HepG2 (cell line): ENCODE measurements around the gene POU2AF2. TPM values are rescaled to one million over a fixed set of nuclear protein-coding genes. Genes with fewer than 3 reads are reported as not detected.
A peak's percentile ranks its signal among the peaks of the same experiment; 100 is the strongest.

ENCODE experiments used
- ATM ChIP-seq: fragments of 450-650 bp; IDR thresholded peaks from 2 replicates; pipeline ENCODE4 v1.7.1; 2017; ENCODE audit warnings: mild to moderate bottlenecking, borderline replicate concordance
- CAMTA2 ChIP-seq: sonication (generic); formaldehyde crosslinking; IDR thresholded peaks from 2 replicates; pipeline ENCODE4 v1.4.0; 2020; ENCODE audit warnings: mild to moderate bottlenecking, missing genetic modification reagents, borderline replicate concordance
- FOXA1 ChIP-seq, 2 experiments: fragments of 450-650 bp in 1 of 2; sonication (generic) in 1 of 2; formaldehyde crosslinking in 1 of 2; IDR thresholded peaks; 2 replicates each; pipeline versions ENCODE4 v1.4.0 to v1.6.1; 2016 to 2020; ENCODE audit warnings: missing genetic modification reagents in 1 of 2
- HDAC2 ChIP-seq: sonication (generic); formaldehyde crosslinking; IDR thresholded peaks from 2 replicates; pipeline ENCODE4 v1.4.0; 2020; ENCODE audit warnings: missing genetic modification reagents
- JDP2 ChIP-seq: sonication (generic); formaldehyde crosslinking; IDR thresholded peaks from 2 replicates; pipeline ENCODE4 v1.8.1; 2022; ENCODE audit warnings: missing genetic modification reagents, borderline replicate concordance
- KDM6A ChIP-seq: IDR thresholded peaks from 2 replicates; pipeline ENCODE4 v1.6.1; 2016; ENCODE audit warnings: low read depth
- MBD4 ChIP-seq: IDR thresholded peaks from 2 replicates; pipeline ENCODE4 v1.6.1; 2012; ENCODE audit warnings: low read length, inconsistent platforms, borderline replicate concordance
- NCOR1 ChIP-seq: fragments of 200-600 bp; sonication (generic); IDR thresholded peaks from 2 replicates; pipeline ENCODE4 v1.7.0; 2017; ENCODE audit warnings: antibody characterized with exemption, low read length, borderline replicate concordance
- RBAK ChIP-seq: sonication (generic); formaldehyde crosslinking; IDR thresholded peaks from 2 replicates; pipeline ENCODE4 v1.5.1; 2020; ENCODE audit warnings: mild to moderate bottlenecking, missing genetic modification reagents
- XBP1 ChIP-seq: sonication (generic); formaldehyde crosslinking; IDR thresholded peaks from 2 replicates; pipeline ENCODE4 v1.5.0; 2020; ENCODE audit warnings: missing genetic modification reagents
- ZBTB3 ChIP-seq: sonication (generic); formaldehyde crosslinking; IDR thresholded peaks from 2 replicates; pipeline ENCODE4 v1.4.0; 2020; ENCODE audit warnings: low read depth, mild to moderate bottlenecking, moderate library complexity, missing genetic modification reagents, borderline replicate concordance
- ZNF33B ChIP-seq: sonication (generic); formaldehyde crosslinking; IDR thresholded peaks from 2 replicates; pipeline ENCODE4 v1.5.1; 2020; ENCODE audit warnings: mild to moderate bottlenecking, missing genetic modification reagents
- ZNF432 ChIP-seq: sonication (generic); formaldehyde crosslinking; IDR thresholded peaks from 2 replicates; pipeline ENCODE4 v1.5.0; 2020; ENCODE audit warnings: missing genetic modification reagents, mild to moderate bottlenecking, borderline replicate concordance
- ZNF558 ChIP-seq: sonication (generic); formaldehyde crosslinking; IDR thresholded peaks from 2 replicates; pipeline ENCODE4 v1.9.0; 2022; ENCODE audit warnings: mild to moderate bottlenecking, missing genetic modification reagents, borderline replicate concordance
- ZNF562 ChIP-seq: sonication (generic); formaldehyde crosslinking; IDR thresholded peaks from 2 replicates; pipeline ENCODE4 v1.8.0; 2022; ENCODE audit warnings: missing genetic modification reagents, borderline replicate concordance
- ZNF629 ChIP-seq: sonication (generic); formaldehyde crosslinking; conservative IDR thresholded peaks from 2 replicates; pipeline ENCODE4 v1.5.0; 2020; ENCODE audit warnings: missing genetic modification reagents
- ZNF766 ChIP-seq: sonication (generic); formaldehyde crosslinking; IDR thresholded peaks from 2 replicates; pipeline ENCODE4 v1.5.0; 2020; ENCODE audit warnings: missing genetic modification reagents, borderline replicate concordance
- ZNF790 ChIP-seq: sonication (generic); formaldehyde crosslinking; IDR thresholded peaks from 2 replicates; pipeline ENCODE4 v1.8.0; 2022; ENCODE audit warnings: missing genetic modification reagents, mild to moderate bottlenecking, borderline replicate concordance
- polyA plus RNA-seq, 8 experiments: library from polyadenylated mRNA; depleted of rRNA in 3 of 8; stranded (reverse) in 7 of 8; unstranded in 1 of 8; fragments of >200 nt; fragmentation: Illumina TruSeq in 4 of 8; extraction: Trizol in 4 of 8; gene quantifications; 2 replicates each; pipeline versions ENCODE4 v1.2.1 to v1.2.3, GENCODE V29; 2011 to 2016; ENCODE audit warnings: low read depth in 4 of 8, missing spikeins in 1 of 8, mixed read lengths in 1 of 8; ENCODE audit not compliant: insufficient read depth in 1 of 8
- total RNA-seq, 5 experiments: library from RNA; depleted of rRNA; stranded (reverse); fragments of >200 nt; fragmentation: Illumina TruSeq; extraction: Trizol; gene quantifications; 2 replicates each; pipeline ENCODE4 v1.2.3, GENCODE V29; 2016; ENCODE audit warnings: low read depth in 1 of 5
- TF ChIP-seq, protein P1 (sequence below): sonication (generic); formaldehyde crosslinking; IDR thresholded peaks from 2 replicates; pipeline ENCODE4 v1.4.0; 2020; ENCODE audit warnings: missing genetic modification reagents, borderline replicate concordance
- TF ChIP-seq, protein P2 (sequence below): IDR thresholded peaks from 2 replicates; pipeline ENCODE4 v1.6.1; 2016; ENCODE audit warnings: low read depth, borderline replicate concordance
- TF ChIP-seq, protein P3 (sequence below): sonication (generic); formaldehyde crosslinking; IDR thresholded peaks from 2 replicates; pipeline ENCODE4 v1.4.0; 2020; ENCODE audit warnings: missing genetic modification reagents
- TF ChIP-seq, protein P4 (sequence below): sonication (generic); formaldehyde crosslinking; IDR thresholded peaks from 2 replicates; pipeline ENCODE4 v1.4.0; 2020; ENCODE audit warnings: missing genetic modification reagents

The POU2AF2 gene
- total and polyA plus RNA-seq, 2 of the 13 experiments (the other 11 are each of a cell fraction or from before 2014, with no cell fraction given) = 0.11 TPM; not detected in 1

DNA sequence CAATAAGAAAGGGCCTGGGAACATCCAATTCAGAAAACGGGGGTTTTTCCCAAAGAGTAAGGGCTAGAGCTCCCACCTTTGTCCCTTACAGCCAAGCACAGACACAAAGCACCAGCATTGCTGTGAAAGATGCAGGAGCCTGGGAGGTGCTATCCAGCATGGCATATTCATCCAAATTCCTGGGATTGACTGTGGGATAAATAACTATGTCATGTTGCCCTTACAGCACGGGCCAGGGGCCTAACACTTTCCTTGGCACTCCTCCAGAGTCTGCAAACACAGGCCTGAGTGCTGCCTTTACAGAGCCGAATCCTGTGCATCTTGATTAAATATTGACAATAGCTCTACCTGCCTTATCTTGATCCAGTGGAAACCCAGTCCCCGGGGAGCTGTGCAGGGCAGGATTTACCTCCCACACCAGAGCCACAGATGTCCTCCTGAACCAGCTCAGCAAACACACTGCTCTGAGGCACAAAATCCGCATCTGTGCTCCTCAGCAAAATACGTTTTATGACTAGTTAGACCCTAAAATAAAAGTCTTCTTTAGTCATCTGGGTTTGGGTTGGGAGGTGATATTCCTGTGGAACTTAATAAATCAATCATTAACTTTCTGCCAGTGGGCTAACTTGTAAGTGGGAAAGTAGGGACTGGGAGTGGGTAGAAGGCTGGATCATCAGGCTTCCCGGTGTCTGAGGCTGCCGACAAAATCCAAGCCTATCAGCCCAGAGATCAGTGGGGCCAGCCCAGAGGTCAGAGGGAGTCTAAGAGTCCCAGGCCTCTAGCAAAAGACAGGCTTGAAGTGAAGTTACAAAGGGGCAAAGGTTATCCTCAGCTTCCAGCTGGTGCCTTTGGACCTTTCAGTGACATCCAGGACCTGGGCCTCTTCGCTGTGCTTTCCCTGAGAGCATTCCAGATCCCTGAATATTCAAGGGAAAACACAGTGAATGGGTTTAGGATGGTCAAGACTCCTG lies 89.3 kb downstream of the POU2AF2 start (continued):
- TF ChIP-seq, protein P1, sequence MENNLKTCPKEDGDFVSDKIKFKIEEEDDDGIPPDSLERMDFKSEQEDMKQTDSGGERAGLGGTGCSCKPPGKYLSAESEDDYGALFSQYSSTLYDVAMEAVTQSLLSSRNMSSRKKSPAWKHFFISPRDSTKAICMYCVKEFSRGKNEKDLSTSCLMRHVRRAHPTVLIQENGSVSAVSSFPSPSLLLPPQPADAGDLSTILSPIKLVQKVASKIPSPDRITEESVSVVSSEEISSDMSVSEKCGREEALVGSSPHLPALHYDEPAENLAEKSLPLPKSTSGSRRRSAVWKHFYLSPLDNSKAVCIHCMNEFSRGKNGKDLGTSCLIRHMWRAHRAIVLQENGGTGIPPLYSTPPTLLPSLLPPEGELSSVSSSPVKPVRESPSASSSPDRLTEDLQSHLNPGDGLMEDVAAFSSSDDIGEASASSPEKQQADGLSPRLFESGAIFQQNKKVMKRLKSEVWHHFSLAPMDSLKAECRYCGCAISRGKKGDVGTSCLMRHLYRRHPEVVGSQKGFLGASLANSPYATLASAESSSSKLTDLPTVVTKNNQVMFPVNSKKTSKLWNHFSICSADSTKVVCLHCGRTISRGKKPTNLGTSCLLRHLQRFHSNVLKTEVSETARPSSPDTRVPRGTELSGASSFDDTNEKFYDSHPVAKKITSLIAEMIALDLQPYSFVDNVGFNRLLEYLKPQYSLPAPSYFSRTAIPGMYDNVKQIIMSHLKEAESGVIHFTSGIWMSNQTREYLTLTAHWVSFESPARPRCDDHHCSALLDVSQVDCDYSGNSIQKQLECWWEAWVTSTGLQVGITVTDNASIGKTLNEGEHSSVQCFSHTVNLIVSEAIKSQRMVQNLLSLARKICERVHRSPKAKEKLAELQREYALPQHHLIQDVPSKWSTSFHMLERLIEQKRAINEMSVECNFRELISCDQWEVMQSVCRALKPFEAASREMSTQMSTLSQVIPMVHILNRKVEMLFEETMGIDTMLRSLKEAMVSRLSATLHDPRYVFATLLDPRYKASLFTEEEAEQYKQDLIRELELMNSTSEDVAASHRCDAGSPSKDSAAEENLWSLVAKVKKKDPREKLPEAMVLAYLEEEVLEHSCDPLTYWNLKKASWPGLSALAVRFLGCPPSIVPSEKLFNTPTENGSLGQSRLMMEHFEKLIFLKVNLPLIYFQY (CRISPR knock-in tag) = peak; percentile 64
- TF ChIP-seq KDM6A (CRISPR knock-in tag) (peak; percentile 61), NCOR1 (peak; percentile 84; the same call in 1 of the 2 replicates), XBP1 (CRISPR knock-in tag) (peak; percentile 50; the same call in 1 of the 2 replicates), FOXA1 (IDR thresholded peaks at IDR 0.05) (peak; percentile 82), FOXA1 (CRISPR knock-in tag; IDR thresholded peaks at IDR 0.05) (peak; percentile 96), HDAC2 (CRISPR knock-in tag) (peak; percentile 93), ZNF33B (no peak), ATM (no peak), ZNF629 (CRISPR knock-in tag) (peak; percentile 18), ZNF558 (0 out of 2 replicates have a peak, but pooled peaks have one; percentile 70), ZNF766 (no peak), MBD4 (peak; percentile 64; the same call in 1 of the 2 replicates), ZNF432 (CRISPR knock-in tag) (0 out of 2 replicates have a peak, but pooled peaks have one; percentile 63), JDP2 (CRISPR knock-in tag) (no peak), ZNF562 (CRISPR knock-in tag) (no peak), ZNF790 (CRISPR knock-in tag) (peak; percentile 76; the same call in 1 of the 2 replicates), RBAK (no peak), ZBTB3 (CRISPR knock-in tag) (no peak), CAMTA2 (CRISPR knock-in tag) (no peak)
- TF ChIP-seq, protein P2, sequence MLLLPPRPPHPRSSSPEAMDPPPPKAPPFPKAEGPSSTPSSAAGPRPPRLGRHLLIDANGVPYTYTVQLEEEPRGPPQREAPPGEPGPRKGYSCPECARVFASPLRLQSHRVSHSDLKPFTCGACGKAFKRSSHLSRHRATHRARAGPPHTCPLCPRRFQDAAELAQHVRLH = no peak
- TF ChIP-seq, protein P3, sequence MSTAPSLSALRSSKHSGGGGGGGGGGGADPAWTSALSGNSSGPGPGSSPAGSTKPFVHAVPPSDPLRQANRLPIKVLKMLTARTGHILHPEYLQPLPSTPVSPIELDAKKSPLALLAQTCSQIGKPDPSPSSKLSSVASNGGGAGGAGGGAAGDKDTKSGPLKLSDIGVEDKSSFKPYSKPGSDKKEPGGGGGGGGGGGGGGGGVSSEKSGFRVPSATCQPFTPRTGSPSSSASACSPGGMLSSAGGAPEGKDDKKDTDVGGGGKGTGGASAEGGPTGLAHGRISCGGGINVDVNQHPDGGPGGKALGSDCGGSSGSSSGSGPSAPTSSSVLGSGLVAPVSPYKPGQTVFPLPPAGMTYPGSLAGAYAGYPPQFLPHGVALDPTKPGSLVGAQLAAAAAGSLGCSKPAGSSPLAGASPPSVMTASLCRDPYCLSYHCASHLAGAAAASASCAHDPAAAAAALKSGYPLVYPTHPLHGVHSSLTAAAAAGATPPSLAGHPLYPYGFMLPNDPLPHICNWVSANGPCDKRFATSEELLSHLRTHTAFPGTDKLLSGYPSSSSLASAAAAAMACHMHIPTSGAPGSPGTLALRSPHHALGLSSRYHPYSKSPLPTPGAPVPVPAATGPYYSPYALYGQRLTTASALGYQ (CRISPR knock-in tag) = peak; percentile 66
- TF ChIP-seq, protein P4, sequence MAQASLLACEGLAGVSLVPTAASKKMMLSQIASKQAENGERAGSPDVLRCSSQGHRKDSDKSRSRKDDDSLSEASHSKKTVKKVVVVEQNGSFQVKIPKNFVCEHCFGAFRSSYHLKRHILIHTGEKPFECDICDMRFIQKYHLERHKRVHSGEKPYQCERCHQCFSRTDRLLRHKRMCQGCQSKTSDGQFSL (CRISPR knock-in tag) = no peak
